ENCODE data around the gene SNCB. TPM values are rescaled to one million over a fixed set of nuclear protein-coding genes. Genes with fewer than 3 reads are reported as not detected.
"Not testable (repeated sequence)": the region's sequence is repeated elsewhere in the genome, so short reads cannot be mapped to it uniquely, and the experiment has no call there.

The SNCB gene
- total and polyA plus RNA-seq, 8 donors, result 0.21 to 0.68 (median 0.42) TPM; not detected in 2

DNA sequence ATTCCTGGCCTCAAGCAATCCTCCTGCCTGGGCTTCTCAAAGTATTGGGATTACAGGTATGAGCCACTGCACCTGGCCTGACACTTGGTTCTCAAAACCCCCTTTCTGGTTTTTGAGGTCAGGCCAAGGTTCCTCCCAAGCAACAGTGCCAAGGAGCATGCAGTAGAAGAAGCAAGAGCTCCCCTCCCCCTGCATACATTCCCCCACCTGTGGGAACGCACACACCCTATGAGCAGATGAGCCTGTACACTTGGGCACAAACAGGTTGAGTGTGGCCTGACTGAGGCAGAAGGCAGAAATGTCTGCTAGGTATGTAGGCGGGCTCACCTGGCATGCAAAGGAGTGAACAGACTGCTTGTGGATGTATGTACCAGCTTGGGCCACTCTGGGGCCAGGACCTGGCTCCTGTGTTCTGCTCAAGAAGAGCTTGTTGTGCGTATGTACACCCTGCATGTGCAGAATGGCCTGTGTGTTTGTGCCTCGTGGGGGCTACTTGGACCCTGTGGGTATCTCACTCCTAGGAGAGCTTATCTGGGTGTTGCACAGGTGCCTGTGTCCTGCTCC lies 22.1 kb downstream of the SNCB start:
- H3K36me3 ChIP-seq, result no peaks in the 10 kb centered on the region
- no peaks in the 10 kb centered on the region for H3K9me3 ChIP-seq
- TF ChIP-seq, protein P1, sequence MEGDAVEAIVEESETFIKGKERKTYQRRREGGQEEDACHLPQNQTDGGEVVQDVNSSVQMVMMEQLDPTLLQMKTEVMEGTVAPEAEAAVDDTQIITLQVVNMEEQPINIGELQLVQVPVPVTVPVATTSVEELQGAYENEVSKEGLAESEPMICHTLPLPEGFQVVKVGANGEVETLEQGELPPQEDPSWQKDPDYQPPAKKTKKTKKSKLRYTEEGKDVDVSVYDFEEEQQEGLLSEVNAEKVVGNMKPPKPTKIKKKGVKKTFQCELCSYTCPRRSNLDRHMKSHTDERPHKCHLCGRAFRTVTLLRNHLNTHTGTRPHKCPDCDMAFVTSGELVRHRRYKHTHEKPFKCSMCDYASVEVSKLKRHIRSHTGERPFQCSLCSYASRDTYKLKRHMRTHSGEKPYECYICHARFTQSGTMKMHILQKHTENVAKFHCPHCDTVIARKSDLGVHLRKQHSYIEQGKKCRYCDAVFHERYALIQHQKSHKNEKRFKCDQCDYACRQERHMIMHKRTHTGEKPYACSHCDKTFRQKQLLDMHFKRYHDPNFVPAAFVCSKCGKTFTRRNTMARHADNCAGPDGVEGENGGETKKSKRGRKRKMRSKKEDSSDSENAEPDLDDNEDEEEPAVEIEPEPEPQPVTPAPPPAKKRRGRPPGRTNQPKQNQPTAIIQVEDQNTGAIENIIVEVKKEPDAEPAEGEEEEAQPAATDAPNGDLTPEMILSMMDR (IDR thresholded peaks at IDR 0.05), result no peak
- ATAC-seq, result no peak
- H3K4me1 ChIP-seq, result peaks cover 0 to 19% of the 10 kb centered on the region in 2 donors
- no peak for DNase-seq
- no peak overlapping the region for H3K27ac ChIP-seq
- intact Hi-C loops (cut with DNase I), result no loop called here
- peaks cover 0 to 50% of the 10 kb centered on the region in 2 donors for H3K27me3 ChIP-seq
- no peak overlapping the region for H3K4me3 ChIP-seq

DNA sequence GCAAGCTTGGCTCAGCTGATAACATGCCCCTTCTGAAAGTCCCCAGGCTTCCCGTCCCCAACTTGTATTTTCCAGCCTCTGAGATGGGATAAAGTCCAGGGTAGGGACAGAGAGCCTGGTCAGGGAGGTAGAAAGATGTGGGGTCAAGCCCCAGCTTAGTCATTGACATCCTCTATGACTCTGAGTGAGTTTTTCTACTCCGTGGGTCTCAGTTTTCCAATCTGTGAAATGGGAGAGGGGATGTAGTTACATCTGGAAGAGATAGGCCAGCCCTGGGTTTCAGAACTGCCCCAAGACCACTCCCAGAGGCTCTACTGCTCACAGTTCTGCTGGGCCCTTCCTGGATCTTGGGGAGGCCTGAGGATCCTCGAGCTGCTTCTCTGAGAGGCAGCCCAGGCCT lies 23.5 kb downstream of the SNCB start:
- TF ChIP-seq, protein P1 (IDR thresholded peaks at IDR 0.05), result no peak
- Histone ChIP-seq H3K27ac (no peak overlapping the region), H3K36me3 (no peaks in the 10 kb centered on the region), H3K27me3 (peaks cover 0 to 38% of the 10 kb centered on the region in 2 donors), H3K4me3 (no peak overlapping the region), H3K9me3 (no peaks in the 10 kb centered on the region), H3K4me1 (peaks cover 0 to 19% of the 10 kb centered on the region in 2 donors)
- DNase-seq (no peak), ATAC-seq (no peak)
- intact Hi-C loops (cut with DNase I), result no loop called here

DNA sequence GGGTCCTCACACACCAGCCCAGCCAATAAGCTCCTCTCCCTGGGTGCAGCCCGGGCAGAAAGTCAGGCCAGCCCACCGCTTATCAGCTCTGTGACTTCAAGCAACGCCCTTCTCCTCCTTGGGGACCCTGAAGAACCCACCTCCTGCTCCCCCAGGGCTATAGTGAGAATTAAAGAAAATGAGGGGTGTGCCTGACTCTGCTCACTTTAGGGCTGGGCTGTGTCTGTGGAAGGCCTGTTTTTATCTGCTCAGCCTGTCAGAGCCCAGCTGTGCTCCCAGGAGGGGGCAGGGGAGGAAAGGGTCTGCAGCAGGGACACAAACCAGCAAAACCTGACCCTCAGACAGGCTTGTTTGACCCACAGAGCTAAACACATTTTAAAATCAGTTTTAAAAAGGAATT lies 24.3 kb downstream of the SNCB start:
- H3K9me3 ChIP-seq, result no peaks in the 10 kb centered on the region
- H3K4me1 ChIP-seq, result peaks cover 0 to 17% of the 10 kb centered on the region in 2 donors
- H3K27me3 ChIP-seq, result peaks cover 0 to 29% of the 10 kb centered on the region in 2 donors
- TF ChIP-seq, protein P1 (IDR thresholded peaks at IDR 0.05), result no peak
- no peak overlapping the region for H3K27ac ChIP-seq
- intact Hi-C loops (cut with DNase I), result no loop called here
- ATAC-seq, result no peak
- H3K4me3 ChIP-seq, result no peak overlapping the region
- no peaks in the 10 kb centered on the region for H3K36me3 ChIP-seq
- DNase-seq, result peak in 1 of 4 donors; percentile 48

DNA sequence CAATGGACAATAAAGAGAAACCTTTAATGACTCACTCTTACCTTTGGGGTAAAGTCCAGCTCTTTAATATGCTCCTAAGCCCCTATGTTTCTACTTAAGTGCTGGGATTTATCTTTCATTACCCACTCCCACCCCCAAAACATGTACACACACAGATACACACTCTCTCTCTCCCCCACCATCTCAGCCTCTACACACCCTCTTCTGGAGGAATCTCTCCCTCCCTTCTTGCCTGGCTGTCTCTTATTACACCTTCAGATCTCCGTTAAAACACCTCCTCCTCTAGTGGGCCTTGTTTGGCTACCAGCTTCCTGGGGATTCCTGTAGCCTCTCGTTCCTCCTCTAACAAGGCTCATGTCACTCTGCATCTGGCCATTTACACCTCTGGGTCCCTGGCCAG lies 27.2 kb downstream of the SNCB start:
- H3K27ac ChIP-seq, result no peak overlapping the region
- H3K36me3 ChIP-seq, result no peaks in the 10 kb centered on the region
- H3K9me3 ChIP-seq, result no peaks in the 10 kb centered on the region
- peaks cover 0 to 11% of the 10 kb centered on the region in 2 donors for H3K27me3 ChIP-seq
- TF ChIP-seq, protein P1 (IDR thresholded peaks at IDR 0.05), result no peak
- no peak overlapping the region for H3K4me3 ChIP-seq
- ATAC-seq, result no peak
- intact Hi-C loops (cut with DNase I), result no loop called here
- H3K4me1 ChIP-seq, result no peaks in the 10 kb centered on the region
- no peak for DNase-seq

DNA sequence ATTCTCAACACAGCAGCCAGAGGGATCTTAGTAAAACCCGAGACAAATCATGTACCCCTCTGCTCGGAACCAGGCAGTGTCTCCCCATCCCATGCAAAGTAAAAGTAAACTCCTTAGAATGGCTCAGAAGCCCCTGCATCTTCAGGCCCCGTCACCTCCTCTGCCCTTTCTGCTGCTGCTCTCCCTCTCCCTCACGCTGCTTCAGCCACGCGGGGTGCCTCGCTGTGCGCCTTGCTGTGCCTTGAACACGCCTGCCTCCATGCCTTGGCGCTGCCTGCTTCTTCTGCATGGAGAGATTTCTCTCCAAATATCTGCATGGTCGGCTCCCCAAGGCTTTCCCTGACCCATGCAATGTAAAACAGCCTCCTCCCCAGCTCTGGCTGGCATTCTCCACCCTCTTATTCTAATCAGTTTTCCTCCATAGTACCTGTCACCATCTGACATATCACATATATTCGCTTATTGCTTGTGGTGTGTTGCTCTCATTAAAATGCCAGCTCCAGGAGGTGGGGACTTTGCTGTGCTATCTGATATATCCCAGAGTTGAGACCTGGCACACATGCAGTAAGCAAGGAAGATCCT lies 28.3 kb downstream of the SNCB start:
- intact Hi-C loops (cut with DNase I), result no loop called here
- no peaks in the 10 kb centered on the region for H3K9me3 ChIP-seq
- H3K36me3 ChIP-seq, result no peaks in the 10 kb centered on the region
- peaks cover 0 to 20% of the 10 kb centered on the region in 2 donors for H3K27me3 ChIP-seq
- H3K4me1 ChIP-seq, result peaks cover 0 to 3% of the 10 kb centered on the region in 2 donors
- no peak overlapping the region for H3K27ac ChIP-seq
- TF ChIP-seq, protein P1 (IDR thresholded peaks at IDR 0.05), result no peak
- DNase-seq, result peak in 1 of 4 donors; percentile 58
- no peak for ATAC-seq
- H3K4me3 ChIP-seq, result no peak overlapping the region

DNA sequence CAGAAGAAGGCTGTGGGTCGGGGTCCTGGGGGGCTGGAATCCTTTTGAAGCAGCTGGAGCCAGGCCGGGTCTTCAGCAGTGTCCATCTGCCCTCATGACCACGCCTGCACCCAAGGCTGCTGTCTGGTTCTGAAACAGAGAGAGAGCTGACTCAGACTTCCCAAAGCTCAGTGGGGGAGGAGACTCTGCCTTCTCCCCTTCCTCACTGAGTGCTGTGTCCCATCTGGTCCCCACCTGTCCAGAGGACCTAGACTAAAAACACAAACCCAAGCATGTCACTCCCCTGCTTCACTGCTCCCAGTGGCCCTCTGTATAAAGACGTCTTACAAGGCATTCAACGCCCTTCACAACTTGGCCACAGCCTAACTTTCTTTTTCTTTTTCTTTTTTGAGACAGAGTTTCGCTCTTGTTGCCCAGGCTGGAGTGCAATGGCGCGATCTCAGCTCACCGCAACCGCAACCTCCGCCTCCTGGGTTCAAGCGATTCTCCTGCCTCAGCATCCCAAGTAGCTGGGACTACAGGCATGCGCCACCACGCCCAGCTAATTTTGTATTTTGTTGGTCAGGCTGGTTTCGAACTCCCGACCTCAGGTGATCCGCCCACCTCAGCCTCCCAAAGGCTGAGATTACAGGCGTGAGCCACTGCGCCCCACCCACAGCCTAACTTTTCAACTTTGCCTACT lies 30.4 kb downstream of the SNCB start:
- H3K27ac ChIP-seq; H3K9me3 ChIP-seq; ATAC-seq; intact Hi-C loops (cut with DNase I); DNase-seq; H3K4me3 ChIP-seq; H3K36me3 ChIP-seq: not testable (repeated sequence)
- peaks cover 0 to 41% of the 10 kb centered on the region in 2 donors for H3K27me3 ChIP-seq
- H3K4me1 ChIP-seq, result peaks cover 0 to 10% of the 10 kb centered on the region in 2 donors

All from left lung (tissue), 10 donors.